ENCODE measurements around the gene SLC2A6.

SLC2A6 gene

GRCh38 chr9:133436681-133437080 is 42.2 kb downstream of the SLC2A6 start:
- DNase-seq (ENCODE audit: low spot score) = no peak
- TF ChIP-seq, protein P1, sequence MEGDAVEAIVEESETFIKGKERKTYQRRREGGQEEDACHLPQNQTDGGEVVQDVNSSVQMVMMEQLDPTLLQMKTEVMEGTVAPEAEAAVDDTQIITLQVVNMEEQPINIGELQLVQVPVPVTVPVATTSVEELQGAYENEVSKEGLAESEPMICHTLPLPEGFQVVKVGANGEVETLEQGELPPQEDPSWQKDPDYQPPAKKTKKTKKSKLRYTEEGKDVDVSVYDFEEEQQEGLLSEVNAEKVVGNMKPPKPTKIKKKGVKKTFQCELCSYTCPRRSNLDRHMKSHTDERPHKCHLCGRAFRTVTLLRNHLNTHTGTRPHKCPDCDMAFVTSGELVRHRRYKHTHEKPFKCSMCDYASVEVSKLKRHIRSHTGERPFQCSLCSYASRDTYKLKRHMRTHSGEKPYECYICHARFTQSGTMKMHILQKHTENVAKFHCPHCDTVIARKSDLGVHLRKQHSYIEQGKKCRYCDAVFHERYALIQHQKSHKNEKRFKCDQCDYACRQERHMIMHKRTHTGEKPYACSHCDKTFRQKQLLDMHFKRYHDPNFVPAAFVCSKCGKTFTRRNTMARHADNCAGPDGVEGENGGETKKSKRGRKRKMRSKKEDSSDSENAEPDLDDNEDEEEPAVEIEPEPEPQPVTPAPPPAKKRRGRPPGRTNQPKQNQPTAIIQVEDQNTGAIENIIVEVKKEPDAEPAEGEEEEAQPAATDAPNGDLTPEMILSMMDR (IDR thresholded peaks at IDR 0.05; ENCODE audit: extremely low read depth, missing control alignments) = no peak

- no peak for DNase-seq (ENCODE audit: low spot score)
Observed at GRCh38 chr9:133433351-133433843, 45.5 kb downstream of the SLC2A6 start.

DNA sequence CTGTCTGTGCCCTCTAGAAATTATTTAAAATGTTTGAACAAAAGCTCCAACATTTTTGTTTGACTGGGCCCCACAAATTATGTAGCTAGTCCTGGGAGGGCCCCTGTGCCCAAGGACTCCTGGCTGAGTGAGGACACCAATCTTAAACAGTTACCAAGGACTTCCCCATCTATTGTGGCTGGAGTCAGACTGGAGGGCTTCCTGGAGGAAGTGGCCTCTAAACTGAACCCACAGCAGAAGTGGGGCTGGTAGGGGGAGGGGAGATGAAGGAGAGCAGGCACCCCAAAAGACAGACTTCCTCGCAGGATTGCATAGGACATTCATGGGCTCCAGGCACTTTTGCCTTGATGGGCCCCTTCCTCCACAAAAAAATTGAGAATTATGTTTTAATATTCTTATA is 48.7 kb downstream of the SLC2A6 start:
- peak; percentile 24 for DNase-seq (ENCODE audit: low spot score)
- TF ChIP-seq, protein P1 (IDR thresholded peaks at IDR 0.05; ENCODE audit: extremely low read depth, missing control alignments) = no peak

More at GRCh38 chr9:133433351-133433843, 45.5 kb downstream of the SLC2A6 start:
- TF ChIP-seq, protein P1 (IDR thresholded peaks at IDR 0.05; ENCODE audit: extremely low read depth, missing control alignments) = no peak

DNA sequence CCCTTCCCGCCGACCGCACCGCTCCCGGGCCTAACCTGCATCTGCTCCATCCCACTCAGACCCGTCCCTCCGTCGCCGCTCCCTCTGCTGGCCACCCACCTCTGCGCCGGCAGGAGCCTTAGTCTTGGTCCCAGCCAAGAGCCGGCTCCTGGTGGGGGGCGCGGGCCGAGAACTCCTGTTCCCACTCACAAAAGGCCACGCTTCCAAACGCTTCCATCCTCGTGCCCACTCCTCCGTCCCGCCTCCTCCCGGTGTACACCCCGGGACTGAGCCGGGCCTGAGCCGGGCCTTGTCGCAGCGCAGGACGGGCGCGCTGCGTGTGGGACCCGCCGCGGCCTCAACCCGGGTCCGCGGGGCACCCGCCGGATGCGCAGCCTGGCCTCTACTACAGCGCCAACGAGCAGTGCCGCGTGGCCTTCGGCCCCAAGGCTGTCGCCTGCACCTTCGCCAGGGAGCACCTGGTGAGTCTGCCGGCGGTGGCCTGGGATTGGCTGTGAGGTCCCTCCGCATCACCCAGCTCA is 49.2 kb downstream of the SLC2A6 start:
- TF ChIP-seq, protein P1 (IDR thresholded peaks at IDR 0.05; ENCODE audit: extremely low read depth, missing control alignments) = no peak
- DNase-seq (ENCODE audit: low spot score) = peak; percentile 85

DNA sequence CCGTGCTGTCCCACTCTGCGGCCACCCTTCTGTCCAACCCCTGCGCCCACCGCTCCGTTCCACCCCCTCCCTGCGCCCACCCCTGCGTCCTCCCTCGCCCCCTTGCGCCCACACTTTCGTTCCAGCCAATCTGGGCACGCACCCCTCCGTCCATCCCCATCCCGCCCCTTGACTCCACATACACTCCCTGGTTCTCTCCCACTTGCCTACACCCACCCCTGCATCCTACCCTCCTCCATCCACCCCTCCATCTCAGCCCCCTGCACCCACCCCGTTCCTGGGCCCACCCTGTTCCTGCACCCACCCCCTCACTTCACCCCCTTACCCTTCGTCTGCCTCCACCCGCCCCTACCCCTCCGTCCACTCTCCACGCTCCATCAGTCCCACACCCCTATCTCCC is 49.7 kb downstream of the SLC2A6 start:
- peak; percentile 66 for DNase-seq (ENCODE audit: low spot score)

GRCh38 chr9:133428617-133429101 is 50.2 kb downstream of the SLC2A6 start:
- DNase-seq (ENCODE audit: low spot score) = peak; percentile 88
- TF ChIP-seq, protein P1 (IDR thresholded peaks at IDR 0.05; ENCODE audit: extremely low read depth, missing control alignments) = no peak

More for the DNA sequence above, 49.7 kb downstream of the SLC2A6 start:
- TF ChIP-seq, protein P1 (IDR thresholded peaks at IDR 0.05; ENCODE audit: extremely low read depth, missing control alignments) = no peak

DNA sequence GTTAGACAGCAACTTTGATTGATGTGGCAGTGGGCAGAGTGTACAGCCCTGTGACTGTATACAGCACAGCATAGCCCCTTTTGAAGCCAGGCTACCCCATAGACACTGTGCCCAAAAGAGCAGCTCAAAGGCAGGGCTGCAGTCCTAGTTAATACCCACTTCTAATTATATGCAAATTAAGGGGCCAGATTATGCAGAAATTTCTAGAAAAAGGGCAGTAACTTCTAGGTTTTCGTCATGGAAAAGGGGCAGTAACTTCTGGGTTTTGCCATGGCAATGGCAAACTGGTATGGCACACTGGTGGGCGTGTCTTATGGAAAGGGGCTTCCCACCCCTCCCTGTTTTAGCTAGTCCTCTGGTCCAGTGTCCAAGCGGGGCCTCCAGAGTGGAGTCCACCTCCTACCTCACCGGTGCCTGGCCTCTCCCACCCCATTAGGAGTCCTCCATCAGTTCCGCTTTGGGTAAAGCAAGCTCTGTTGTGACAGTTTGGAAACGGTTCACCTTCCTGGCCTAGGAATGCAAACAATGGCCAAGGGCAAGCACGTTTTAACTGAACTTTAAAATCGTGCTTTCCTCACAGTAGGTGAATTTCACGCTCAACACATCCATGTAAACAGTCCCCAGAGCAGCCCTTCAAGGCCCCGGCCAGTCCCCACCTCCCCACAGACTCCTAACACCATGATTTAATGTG is 51.1 kb downstream of the SLC2A6 start:
- TF ChIP-seq, protein P1 (IDR thresholded peaks at IDR 0.05; ENCODE audit: extremely low read depth, missing control alignments) = no peak
- DNase-seq (ENCODE audit: low spot score) = no peak

Data from GM20000 (cell line).